A673 (cell line): Measurements from ENCODE around the gene AGGF1.

Experiments used
- CTCF ChIP-seq: fragments of 300-800, 200-600 bp; sonication (generic); conservative IDR thresholded peaks from 2 replicates; pipeline ENCODE4 v1.5.1; 2017; ENCODE audit warnings: low read depth, mild to moderate bottlenecking, antibody characterized with exemption, low read length, moderate library complexity, mixed read lengths
- EZH2 ChIP-seq: fragments of 200-600 bp; sonication (generic); IDR thresholded peaks from 2 replicates; pipeline ENCODE4 v1.6.1; 2017; ENCODE audit warnings: borderline replicate concordance, low read depth, mild to moderate bottlenecking, mixed read lengths, antibody characterized with exemption, low read length; ENCODE audit not compliant: poor library complexity, severe bottlenecking

GRCh38 chr5:76980518-76981144 lies 49.6 kb upstream of the AGGF1 start:
- TF ChIP-seq CTCF (no peak), EZH2 (no peak)
